Thoracic aorta (tissue), 2 donors: ENCODE measurements around the gene DUSP23. TPM values are rescaled to one million over a fixed set of nuclear protein-coding genes. Genes with fewer than 3 reads are reported as not detected.
A peak's percentile ranks its signal among the peaks of the same experiment; 100 is the strongest.

ENCODE experiments used
- ATAC-seq: fragments of 150-250 bp; one replicate; pipeline ENCODE4 v1.8.0; 2017; ENCODE audit warnings: low read depth; ENCODE audit not compliant: insufficient number of reproducible peaks, low FRiP score
- DNase-seq: peaks from one replicate; pipeline ENCODE4 v3.0.0-alpha.2; 2020; ENCODE audit warnings: low spot score
- H3K27ac ChIP-seq, 2 donors: fragments of 200-600 bp; sonication (generic); 1 replicate in 1 of 2; 2 replicates in 1 of 2; pipeline ENCODE4 v1.5.1; 2016; ENCODE audit warnings: mild to moderate bottlenecking in 2 of 2, moderate library complexity in 2 of 2
- H3K27me3 ChIP-seq: fragments of 200-600 bp; sonication (generic); replicated peaks from 2 replicates; pipeline ENCODE4 v1.6.0; 2016; ENCODE audit warnings: mild to moderate bottlenecking; ENCODE audit not compliant: insufficient read depth
- H3K36me3 ChIP-seq: fragments of 200-600 bp; sonication (generic); one replicate; pipeline ENCODE4 v1.5.1; 2016
- H3K4me1 ChIP-seq, 2 donors: fragments of 200-600 bp; sonication (generic); 1 replicate in 1 of 2; 2 replicates in 1 of 2; pipeline versions ENCODE4 v1.5.1 to v1.6.0; 2016; ENCODE audit warnings: low read depth in 2 of 2, mild to moderate bottlenecking in 1 of 2; ENCODE audit not compliant: control insufficient read depth in 1 of 2
- H3K4me3 ChIP-seq: fragments of 200-600 bp; sonication (generic); 2 replicates; pipeline ENCODE4 v1.5.1; 2016; ENCODE audit warnings: mild to moderate bottlenecking
- H3K9me3 ChIP-seq: fragments of 200-600 bp; sonication (generic); 2 replicates; pipeline ENCODE4 v1.5.1; 2016
- total RNA-seq, 2 donors: library from RNA; depleted of rRNA; stranded (reverse); fragments of >200 nt; gene quantifications; one replicate each; pipeline versions ENCODE4 v1.1.0 to v1.2.3, GENCODE V29; 2016
- TF ChIP-seq, protein P1 (sequence below): fragments of 200-600 bp; sonication (generic); IDR thresholded peaks from one replicate; pipeline ENCODE4 v1.5.1; 2019; ENCODE audit warnings: antibody characterized with exemption

The DUSP23 gene
- total RNA-seq, 2 donors from 2014 or later = 48.6 to 111 TPM

GRCh38 chr1:159781992-159782391 lies 1.2 kb downstream of the DUSP23 start:
- Histone ChIP-seq H3K4me1 (peaks cover 5 to 24% of the 10 kb centered on the region in 2 donors), H3K9me3 (no peaks in the 10 kb centered on the region), H3K4me3 (peak overlapping the region; percentile 92), H3K36me3 (no peaks in the 10 kb centered on the region), H3K27ac (peak overlapping the region in 1 of 2 donors; percentile 66), H3K27me3 (no peaks in the 10 kb centered on the region)
- ATAC-seq (no peak), DNase-seq (no peak)
- TF ChIP-seq, protein P1, sequence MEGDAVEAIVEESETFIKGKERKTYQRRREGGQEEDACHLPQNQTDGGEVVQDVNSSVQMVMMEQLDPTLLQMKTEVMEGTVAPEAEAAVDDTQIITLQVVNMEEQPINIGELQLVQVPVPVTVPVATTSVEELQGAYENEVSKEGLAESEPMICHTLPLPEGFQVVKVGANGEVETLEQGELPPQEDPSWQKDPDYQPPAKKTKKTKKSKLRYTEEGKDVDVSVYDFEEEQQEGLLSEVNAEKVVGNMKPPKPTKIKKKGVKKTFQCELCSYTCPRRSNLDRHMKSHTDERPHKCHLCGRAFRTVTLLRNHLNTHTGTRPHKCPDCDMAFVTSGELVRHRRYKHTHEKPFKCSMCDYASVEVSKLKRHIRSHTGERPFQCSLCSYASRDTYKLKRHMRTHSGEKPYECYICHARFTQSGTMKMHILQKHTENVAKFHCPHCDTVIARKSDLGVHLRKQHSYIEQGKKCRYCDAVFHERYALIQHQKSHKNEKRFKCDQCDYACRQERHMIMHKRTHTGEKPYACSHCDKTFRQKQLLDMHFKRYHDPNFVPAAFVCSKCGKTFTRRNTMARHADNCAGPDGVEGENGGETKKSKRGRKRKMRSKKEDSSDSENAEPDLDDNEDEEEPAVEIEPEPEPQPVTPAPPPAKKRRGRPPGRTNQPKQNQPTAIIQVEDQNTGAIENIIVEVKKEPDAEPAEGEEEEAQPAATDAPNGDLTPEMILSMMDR = no peak

DNA sequence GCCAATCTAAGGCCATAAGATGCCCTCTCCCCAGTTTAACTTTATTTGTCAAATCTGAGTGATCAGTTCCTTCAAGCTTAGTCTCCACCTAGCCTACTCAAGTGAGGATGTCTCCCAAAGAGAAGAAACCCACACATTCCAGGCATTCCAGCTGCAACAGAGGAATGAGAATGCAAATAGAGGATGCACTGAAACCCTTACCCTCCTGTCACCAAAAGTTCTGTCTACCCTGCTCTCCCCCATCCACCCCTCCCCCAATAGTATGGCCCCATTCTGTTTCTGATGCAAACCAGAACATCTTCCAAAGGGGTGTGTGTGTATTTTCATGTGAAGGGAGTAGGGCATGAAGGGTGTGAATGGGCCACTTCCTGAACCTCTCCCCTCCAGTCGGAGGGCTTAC lies 3.0 kb downstream of the DUSP23 start:
- ATAC-seq = no peak
- H3K9me3 ChIP-seq = no peaks in the 10 kb centered on the region
- no peak overlapping the region for H3K4me3 ChIP-seq
- H3K27me3 ChIP-seq = no peaks in the 10 kb centered on the region
- H3K36me3 ChIP-seq = no peaks in the 10 kb centered on the region
- no peak overlapping the region for H3K27ac ChIP-seq
- DNase-seq = no peak
- TF ChIP-seq, protein P1 = no peak
- peaks cover 5 to 24% of the 10 kb centered on the region in 2 donors for H3K4me1 ChIP-seq

DNA sequence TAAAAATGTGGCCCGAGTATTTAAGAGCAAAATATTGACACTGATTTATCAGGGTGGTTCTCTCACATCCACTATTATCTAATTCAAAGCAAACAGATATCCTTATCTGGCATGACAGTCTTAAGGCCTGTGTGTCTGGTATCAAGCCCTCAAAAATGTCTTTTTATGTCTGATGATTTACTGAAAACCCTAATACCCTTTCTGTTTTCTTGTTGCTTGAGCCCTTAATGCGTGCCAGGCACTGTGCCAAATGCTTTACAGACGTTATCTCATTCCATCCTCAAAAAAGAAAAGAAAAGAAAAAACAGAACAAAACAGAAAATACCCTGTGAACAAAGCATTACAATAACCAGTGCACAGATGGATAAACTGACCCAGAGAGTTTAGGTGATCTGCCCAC lies 5.7 kb downstream of the DUSP23 start:
- Histone ChIP-seq H3K36me3 (no peaks in the 10 kb centered on the region), H3K4me3 (no peak overlapping the region), H3K4me1 (peaks cover 0 to 5% of the 10 kb centered on the region in 2 donors), H3K27me3 (no peaks in the 10 kb centered on the region), H3K27ac (no peak overlapping the region), H3K9me3 (no peaks in the 10 kb centered on the region)
- TF ChIP-seq, protein P1 = no peak
- no peak for DNase-seq
- ATAC-seq = no peak

DNA sequence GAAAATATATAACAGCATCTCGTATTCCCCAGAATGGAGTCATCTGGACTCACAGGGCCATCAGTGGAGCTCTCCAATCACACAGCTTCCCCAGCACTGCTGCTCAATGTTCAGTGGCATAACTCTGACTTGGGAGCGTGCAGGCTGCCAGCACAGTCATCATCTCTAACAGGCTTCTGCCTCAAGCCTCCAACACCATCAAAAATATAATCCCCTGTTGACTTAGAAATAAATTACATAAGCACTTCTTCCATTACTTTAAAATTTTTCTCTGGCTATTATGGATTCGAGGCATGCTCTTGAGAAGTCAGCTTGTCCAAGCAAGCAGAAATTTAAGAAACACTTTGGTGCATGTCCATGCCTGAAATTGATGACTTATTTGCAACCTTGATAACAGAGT lies 6.2 kb downstream of the DUSP23 start:
- peaks cover 0 to under 1% of the 10 kb centered on the region in 2 donors for H3K4me1 ChIP-seq
- DNase-seq (no peak), ATAC-seq (no peak)
- H3K36me3 ChIP-seq = no peaks in the 10 kb centered on the region
- TF ChIP-seq, protein P1 = no peak
- no peaks in the 10 kb centered on the region for H3K27me3 ChIP-seq
- H3K9me3 ChIP-seq = no peaks in the 10 kb centered on the region
- H3K27ac ChIP-seq = no peak overlapping the region
- H3K4me3 ChIP-seq = no peak overlapping the region

GRCh38 chr1:159790237-159790917 lies 9.6 kb downstream of the DUSP23 start:
- no peak overlapping the region for H3K27ac ChIP-seq
- peaks cover 5% of the 10 kb centered on the region for H3K27me3 ChIP-seq
- no peak for DNase-seq
- no peaks in the 10 kb centered on the region for H3K36me3 ChIP-seq
- ATAC-seq = no peak
- TF ChIP-seq, protein P1 = peak; percentile 45
- no peaks in the 10 kb centered on the region for H3K9me3 ChIP-seq
- no peaks in the 10 kb centered on the region for H3K4me1 ChIP-seq
- H3K4me3 ChIP-seq = no peak overlapping the region
